Mesothelial cell of epicardium (in vitro differentiated cells): ENCODE results near the gene PDE3B. TPM values are rescaled to one million over a fixed set of nuclear protein-coding genes. Genes with fewer than 3 reads are reported as not detected.

Source experiments
- DNase-seq, 2 experiments: peaks; one replicate each; pipeline ENCODE4 v3.0.0; 2021; ENCODE audit warnings: low spot score in 2 of 2; ENCODE audit not compliant: unreplicated experiment in 2 of 2
- H3K27ac Mint-ChIP-seq: 2 replicates; pipeline ENCODE4 v1.8.0; 2021; ENCODE audit warnings: mixed read lengths
- H3K27me3 Mint-ChIP-seq: 2 replicates; pipeline ENCODE4 v1.8.0; 2021; ENCODE audit warnings: low read depth, mixed read lengths
- H3K36me3 Mint-ChIP-seq: 2 replicates; pipeline ENCODE4 v1.8.0; 2021; ENCODE audit warnings: mixed read lengths
- H3K4me1 Mint-ChIP-seq: 2 replicates; pipeline ENCODE4 v1.8.0; 2021; ENCODE audit warnings: mixed read lengths
- H3K4me3 Mint-ChIP-seq: 2 replicates; pipeline ENCODE4 v1.8.0; 2021; ENCODE audit warnings: mild to moderate bottlenecking, moderate library complexity, mixed read lengths
- H3K9me3 Mint-ChIP-seq: 2 replicates; pipeline ENCODE4 v1.8.0; 2021; ENCODE audit warnings: mixed read lengths
- CTCF ChIP-seq: fragments of 200-600 bp; sonication (generic); IDR thresholded peaks from one replicate; pipeline ENCODE4 v1.5.0; 2021; ENCODE audit warnings: antibody characterized with exemption; ENCODE audit not compliant: unreplicated experiment
- total RNA-seq: library from RNA; stranded (reverse); gene quantifications from 3 replicates; pipeline ENCODE4 v1.2.1, GENCODE V29; 2021

PDE3B gene
- total RNA-seq, 1 donor from 2014 or later, result 12.3 TPM

GRCh38 chr11:14614091-14614622 lies 29.4 kb upstream of the PDE3B start:
- H3K27ac Mint-ChIP-seq, result no peak overlapping the region
- no peak for DNase-seq
- TF ChIP-seq CTCF, result no peak
- peaks cover 10% of the 10 kb centered on the region for H3K4me1 Mint-ChIP-seq
- H3K9me3 Mint-ChIP-seq, result no peaks in the 10 kb centered on the region
- H3K27me3 Mint-ChIP-seq, result no peaks in the 10 kb centered on the region
- H3K4me3 Mint-ChIP-seq, result no peak overlapping the region
- H3K36me3 Mint-ChIP-seq, result peaks cover 8% of the 10 kb centered on the region

- Mint-ChIP-seq H3K4me1 (peaks cover 33% of the 10 kb centered on the region), H3K9me3 (no peaks in the 10 kb centered on the region), H3K27me3 (no peaks in the 10 kb centered on the region), H3K27ac (no peak overlapping the region), H3K36me3 (no peaks in the 10 kb centered on the region), H3K4me3 (no peak overlapping the region)
- TF ChIP-seq CTCF, result no peak
- DNase-seq, result no peak
Measured at GRCh38 chr11:14617241-14618027, 26.2 kb upstream of the PDE3B start.

GRCh38 chr11:14618060-14618459 lies 25.5 kb upstream of the PDE3B start:
- Mint-ChIP-seq H3K4me1 (peaks cover 39% of the 10 kb centered on the region), H3K27ac (no peak overlapping the region), H3K9me3 (no peaks in the 10 kb centered on the region), H3K4me3 (no peak overlapping the region), H3K27me3 (no peaks in the 10 kb centered on the region), H3K36me3 (no peaks in the 10 kb centered on the region)
- TF ChIP-seq CTCF, result no peak
- no peak for DNase-seq

- TF ChIP-seq CTCF, result no peak
- no peaks in the 10 kb centered on the region for H3K9me3 Mint-ChIP-seq
Measured at GRCh38 chr11:14619603-14620531, 23.7 kb upstream of the PDE3B start.

GRCh38 chr11:14622223-14622954 lies 21.2 kb upstream of the PDE3B start:
- no peak for DNase-seq
- TF ChIP-seq CTCF, result no peak
- Mint-ChIP-seq H3K4me3 (no peak overlapping the region), H3K27ac (peak overlapping the region; percentile 49), H3K36me3 (no peaks in the 10 kb centered on the region), H3K27me3 (no peaks in the 10 kb centered on the region), H3K4me1 (peaks cover 41% of the 10 kb centered on the region), H3K9me3 (no peaks in the 10 kb centered on the region)

More at GRCh38 chr11:14619603-14620531, 23.7 kb upstream of the PDE3B start:
- Mint-ChIP-seq H3K36me3 (no peaks in the 10 kb centered on the region), H3K4me3 (no peak overlapping the region), H3K4me1 (peaks cover 32% of the 10 kb centered on the region), H3K27ac (no peak overlapping the region), H3K27me3 (no peaks in the 10 kb centered on the region)
- DNase-seq, result no peak
